HG02840 (cell line): ENCODE measurements around the gene BIRC7.
"Not testable (repeated sequence)": the region's sequence is repeated elsewhere in the genome, so short reads cannot be mapped to it uniquely, and the experiment has no call there.

Experiments
- ATAC-seq: cut with Tn5 transposase; IDR thresholded peaks from one replicate; pipeline ENCODE4 v1.9.1; 2021; ENCODE audit warnings: mild to moderate bottlenecking, moderate library complexity, moderate number of reproducible peaks; ENCODE audit not compliant: unreplicated experiment, low FRiP score

The BIRC7 gene

DNA sequence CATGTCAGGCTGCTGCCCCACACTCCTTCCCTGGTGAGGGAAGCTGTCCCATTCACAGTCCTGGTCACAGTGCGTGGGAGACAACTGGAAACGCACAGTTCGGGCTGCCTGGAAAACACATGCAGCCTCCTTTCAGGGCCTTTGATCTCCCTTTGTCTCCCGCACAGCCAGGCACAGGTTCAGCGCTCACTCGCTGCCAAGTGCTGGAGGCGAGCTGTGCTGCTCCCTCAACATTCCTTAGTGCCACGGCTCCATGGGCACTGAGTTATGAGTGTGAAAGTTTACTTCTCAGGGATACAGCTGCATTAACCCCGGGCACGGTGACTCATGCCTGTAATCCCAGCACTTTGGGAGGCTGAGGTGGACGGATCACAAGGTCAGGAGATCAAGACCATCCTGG, 28.8 kb upstream of the BIRC7 start:
- no peak for ATAC-seq

DNA sequence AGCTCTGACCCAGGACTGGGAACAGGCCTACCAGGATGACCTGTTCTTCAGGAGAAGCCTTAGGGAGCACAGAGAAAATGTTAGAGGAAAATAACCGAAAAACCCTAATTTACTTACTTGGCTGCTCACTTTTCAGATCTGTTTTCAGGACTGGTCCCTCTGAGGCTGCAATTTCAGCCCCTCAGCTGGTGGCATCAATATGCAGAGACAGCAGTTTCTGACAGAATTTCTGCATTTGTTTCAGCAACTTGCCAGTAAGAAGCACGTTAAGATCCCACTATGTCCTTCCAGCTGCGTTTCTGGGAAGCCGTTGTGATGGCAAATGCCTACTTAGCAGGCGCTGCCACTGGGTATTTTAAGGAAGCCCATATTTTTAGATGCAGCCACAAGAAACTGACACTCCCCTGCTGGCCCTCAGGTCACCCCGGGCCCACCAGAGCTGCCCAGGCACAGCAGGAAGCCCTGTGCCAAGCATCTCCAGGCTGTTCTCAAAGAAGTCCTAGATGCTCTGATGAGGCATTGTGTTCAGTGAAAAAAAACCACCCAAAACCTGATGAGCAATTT, 27.3 kb upstream of the BIRC7 start:
- ATAC-seq, result no peak

DNA sequence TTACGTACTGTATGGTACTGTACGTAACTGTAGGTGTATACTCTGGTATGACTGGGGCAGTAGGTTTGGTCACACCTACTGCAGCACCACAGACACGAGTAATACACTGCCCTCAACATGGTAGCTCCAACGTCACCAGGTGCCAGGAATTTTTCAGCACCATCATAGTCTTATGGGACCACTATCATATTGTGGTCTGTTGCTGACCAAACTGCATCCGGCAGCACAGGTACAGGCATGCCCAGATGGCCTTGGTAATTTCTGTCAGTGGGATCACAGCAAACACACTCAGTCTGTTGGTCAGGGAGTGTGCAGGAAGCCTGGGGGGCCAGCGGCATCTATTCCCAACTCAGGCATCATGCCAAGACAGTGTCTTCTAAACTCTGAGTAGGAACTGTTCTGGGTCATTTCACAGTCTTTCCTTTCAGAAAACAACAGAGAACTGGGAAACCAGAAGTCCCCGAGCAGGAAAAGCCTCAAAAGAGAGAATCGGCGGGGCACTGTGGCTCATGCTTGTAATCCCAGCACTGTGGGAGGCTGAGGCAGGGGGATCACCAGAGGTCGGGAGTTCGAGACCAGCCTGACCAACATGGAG, 25.6 kb upstream of the BIRC7 start:
- no peak for ATAC-seq

DNA sequence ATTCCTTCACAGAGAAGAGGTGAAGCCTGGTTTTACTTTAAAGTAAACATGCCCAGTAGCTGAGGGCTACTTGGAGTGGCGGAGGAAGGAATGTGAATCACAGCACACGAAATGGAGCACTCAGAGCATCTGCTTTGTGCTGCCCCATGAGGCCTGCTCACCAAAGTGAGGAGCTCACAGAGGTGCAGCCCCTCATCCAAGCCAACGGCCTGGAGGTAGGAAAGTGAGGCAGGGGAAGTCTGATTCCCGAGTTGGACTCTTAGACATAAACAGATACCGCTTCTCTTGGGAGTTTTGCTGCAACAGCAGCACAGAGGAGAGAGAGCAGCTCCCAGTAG, 23.3 kb upstream of the BIRC7 start:
- no peak for ATAC-seq

DNA sequence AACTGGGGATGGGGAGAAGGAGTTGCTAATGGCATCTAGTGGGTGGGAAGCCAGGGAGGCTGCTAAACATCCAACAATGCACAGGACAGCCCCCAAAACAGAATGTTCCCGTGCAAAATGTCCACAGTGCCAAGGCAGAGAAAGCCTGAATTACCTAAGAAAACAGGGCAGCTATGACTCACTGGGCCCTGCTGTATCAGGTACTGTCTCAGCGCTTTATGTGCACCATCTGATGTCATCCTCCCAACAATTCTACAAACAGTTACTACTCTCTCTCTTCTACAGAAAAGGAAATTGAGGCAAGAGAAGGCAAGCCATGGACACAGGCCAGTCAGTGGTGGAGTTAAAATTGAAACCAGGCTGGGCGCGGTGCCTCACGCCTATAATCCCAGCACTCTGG, 22.9 kb upstream of the BIRC7 start:
- no peak for ATAC-seq

DNA sequence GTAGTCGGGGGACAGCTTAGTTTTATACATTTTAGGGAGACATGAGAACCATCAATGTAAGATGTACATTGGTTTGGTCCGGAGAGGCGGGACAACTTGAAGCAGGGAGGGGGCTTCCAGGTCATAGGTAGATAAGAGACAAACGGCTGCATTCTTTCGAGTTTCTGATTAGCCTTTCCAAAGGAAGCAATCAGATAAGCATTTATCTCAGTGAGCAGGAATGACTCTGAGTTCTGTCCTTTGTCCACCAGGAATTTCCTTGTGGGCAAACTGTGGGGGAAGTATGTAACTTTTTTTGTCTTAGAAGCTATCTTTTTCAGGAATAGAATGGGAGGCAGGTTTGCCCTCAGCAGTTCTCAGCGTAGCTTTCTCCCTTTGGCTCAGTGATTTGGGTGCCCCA, 21.2 kb upstream of the BIRC7 start:
- no peak for ATAC-seq

DNA sequence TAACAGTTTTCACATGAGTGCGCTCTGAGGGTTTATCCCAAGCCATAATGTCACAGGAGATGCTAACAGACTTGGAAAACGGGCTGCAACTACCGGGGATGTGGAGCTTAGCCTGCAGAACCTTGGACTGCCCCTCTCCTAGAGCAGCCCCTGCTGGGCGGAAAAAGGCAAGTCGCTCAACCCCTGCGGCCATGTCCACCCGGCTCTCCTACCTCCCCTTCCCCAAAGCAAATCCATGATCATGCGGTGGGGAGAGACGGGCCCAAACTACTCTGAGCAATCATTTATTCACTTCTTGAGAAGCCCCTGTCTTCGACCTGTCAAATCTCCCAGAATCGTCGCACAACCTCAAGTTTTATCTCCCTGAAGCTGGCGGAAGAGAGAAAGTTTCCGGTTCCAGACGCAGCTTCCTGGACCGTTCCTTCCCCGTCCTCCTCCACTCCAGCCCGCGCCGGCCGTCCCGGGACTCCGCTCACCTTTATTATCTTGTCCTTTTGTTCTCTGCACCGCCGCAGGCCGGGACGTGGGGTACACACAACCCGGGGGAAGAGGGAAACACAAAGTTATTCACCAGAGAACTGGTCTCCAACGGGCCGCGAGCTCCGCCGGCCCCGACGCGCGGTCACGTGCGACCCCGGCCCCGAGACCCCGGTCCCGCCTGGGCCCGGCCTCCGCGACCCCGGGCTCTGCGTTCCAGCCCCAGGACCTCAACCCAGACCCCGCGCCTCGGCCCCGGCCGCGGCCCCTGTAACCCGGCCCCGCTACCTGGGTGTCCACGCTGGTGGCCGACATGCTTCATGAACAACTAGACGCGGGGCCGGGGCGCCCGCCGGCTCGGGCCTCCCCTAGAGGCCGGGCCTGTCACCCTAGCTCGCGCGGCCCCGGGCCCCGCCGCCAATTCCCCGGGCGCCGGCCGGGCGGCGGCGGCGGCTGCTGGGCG, 20.3 kb upstream of the BIRC7 start:
- ATAC-seq, result peak; percentile 27

DNA sequence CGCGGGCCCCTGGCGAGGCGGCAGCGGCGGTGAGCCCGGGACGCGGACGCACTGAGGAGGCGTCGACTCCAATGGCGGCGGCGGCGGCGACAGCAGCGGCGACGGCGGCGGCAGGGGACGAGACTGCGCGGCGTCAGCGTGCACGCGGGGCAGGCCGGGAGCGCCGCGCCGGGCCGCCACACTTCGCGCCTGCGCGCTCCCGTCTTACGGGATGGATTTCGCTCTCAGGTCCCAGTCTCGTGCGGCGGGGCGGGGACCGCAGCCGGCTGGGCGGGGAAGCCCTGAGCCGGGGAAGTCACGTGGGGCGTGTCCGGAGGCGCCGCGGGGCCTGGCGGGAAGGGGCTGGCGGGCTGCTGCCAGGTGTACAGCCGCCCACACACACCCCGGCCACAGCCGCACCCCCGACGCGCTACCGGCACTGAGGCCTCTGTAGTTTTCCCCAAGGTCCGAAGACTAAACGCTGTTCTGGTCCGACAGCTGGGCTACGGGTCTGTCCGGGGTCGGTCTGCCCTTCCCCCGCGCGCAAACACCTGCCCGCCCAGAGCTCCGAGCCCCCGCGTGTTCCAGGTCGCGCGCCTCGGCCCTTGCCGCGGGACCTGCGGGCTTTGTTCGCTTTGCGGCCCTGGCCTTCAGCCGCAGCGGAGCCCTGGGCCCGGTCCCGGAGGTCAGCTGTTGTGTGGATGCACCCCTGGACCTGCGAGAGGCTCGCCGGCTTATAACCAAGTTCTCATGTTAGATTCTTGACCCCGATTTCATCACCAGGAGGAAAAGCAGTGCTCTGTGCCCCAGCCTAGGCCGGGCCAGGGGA, 19.5 kb upstream of the BIRC7 start, which contains the start of gene YTHDF1:
Gene YTHDF1, minus strand, starts transcription at position 91 of the 808 bp plus-strand sequence. CDS start 239 bp downstream, outside the sequence.
- peak; percentile 86 for ATAC-seq

DNA sequence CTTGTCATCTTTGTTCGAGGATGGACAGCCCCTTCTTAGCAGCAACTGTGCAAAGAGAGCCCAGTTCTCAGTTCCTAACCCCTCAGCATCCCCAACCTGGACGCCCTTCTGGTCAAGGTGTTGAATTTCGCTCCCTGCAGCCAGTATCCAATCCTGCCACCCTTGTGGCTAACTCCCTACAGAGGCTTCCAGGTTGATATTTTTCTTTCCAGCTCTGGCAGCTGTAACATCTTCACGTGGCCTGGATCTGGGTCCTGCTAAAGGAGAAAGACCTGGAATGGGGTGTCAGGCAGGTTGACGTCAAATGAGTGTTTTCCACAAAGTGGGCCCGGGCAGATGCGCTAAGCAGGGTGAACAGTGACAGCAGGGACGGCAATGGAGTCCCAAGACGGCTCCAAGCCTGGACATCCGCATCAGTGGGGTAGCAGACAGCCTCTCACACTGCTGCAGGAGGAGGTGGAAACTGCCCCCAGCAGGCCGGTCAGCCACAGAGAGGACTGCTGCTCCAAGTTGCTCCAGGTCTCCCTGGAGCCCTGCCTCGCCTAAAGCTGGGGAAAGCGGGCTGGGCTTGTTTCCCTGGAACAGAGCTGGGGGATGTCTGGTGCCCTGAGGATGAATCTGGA, 18.7 kb upstream of the BIRC7 start:
- no peak for ATAC-seq

DNA sequence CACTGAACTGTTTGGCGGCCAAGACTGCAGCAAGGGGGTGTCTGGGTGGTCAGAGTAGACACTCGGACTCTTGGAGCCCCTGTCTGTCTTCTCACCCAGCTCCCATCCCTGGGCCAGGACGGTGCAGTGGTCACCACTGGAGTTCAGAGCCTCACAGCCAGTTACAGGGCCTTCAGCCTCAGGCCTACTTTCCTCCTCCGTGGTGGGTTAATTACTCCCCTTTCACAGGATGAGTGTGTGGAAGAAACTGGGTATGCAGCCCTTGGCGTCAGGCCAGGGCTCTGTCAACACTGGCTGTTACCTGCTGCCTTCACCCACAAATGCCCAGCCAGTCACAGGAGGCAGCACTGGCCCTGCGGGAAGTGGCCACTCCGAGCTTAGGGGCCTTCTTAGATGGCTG, 18.0 kb upstream of the BIRC7 start:
- ATAC-seq, result no peak

DNA sequence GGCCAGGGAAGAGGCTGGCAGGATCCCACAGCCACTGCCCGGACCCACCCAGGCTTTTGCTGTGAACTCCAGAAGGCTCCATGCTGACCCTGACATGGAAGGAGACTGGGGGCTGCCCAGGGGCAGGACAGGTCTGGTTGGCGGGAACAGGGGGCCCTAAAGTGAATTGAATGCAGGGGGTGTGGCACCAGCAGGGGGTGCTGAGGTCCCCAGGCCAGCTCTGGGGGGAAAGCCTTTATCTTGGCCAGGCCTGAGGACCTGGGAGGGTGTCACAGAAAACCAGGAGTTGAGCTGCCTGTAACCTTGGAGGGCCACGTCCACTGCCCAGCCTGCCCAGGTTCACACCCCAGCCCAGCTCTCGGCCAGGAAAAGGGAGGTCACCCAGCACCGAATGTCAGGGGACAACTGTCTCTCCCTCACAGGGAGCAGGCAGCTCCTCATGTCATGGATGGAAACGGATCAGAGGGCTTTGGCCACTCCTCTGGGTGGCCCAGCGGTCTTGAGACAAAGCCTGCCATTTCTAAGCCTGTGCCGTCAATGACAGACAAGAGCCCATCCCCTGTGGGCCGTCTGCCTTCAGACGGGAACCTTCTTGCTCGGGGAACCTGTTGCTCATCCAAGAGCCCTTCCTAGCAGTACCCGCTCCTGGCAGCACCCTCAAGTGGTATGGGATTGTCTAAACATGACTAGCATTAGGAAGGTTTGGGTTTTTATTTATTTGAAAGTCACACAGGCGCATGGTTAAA, 16.8 kb upstream of the BIRC7 start:
- no peak for ATAC-seq

DNA sequence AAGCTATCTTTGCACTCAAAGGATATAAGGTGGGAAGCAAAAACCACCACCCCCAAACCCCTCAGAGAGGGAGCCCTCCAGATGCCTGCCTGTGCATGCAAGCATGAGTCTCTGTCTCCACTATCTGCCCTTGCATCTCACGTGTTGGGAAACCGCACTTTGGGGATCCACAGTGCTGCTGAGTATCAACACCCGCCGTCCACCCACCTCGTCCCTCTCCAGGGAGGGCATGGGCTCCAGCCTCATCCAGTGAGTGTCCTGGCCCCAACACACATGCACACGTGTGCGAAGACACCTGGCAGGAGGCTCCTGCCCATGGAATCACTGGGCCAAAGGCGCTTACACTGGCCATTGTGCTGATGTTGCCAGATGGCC, 16.3 kb upstream of the BIRC7 start:
- no peak for ATAC-seq

DNA sequence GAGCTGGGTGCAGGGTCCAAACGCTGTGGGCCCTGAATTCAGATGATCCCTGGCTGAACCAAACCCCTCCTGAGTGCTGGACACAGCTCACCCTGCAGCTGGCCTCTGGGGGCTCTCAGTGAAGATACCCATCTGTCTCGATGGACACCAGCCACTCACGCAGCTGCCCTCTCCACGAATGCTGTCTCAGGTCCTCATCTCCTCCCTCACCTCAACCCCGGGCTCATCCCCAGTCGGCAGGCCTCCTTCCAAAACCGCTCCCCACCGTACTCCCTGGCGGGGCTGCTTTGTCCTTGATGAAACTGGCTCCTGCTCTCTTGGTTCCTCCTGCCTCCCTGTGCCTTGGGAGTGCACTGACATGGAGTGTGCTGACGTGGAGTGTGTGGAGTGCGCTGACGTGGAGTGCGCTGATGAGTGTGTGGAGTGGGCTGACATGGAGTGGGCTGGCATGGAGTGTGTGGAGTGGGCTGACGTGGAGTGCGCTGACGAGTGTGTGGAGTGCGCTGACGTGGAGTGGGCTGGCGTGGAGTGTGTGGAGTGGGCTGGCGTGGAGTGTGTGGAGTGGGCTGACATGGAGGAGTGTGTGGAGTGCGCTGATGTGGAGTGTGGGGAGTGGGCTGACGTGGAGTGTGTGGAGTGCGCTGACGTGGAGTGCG, 15.7 kb upstream of the BIRC7 start:
- no peak for ATAC-seq

DNA sequence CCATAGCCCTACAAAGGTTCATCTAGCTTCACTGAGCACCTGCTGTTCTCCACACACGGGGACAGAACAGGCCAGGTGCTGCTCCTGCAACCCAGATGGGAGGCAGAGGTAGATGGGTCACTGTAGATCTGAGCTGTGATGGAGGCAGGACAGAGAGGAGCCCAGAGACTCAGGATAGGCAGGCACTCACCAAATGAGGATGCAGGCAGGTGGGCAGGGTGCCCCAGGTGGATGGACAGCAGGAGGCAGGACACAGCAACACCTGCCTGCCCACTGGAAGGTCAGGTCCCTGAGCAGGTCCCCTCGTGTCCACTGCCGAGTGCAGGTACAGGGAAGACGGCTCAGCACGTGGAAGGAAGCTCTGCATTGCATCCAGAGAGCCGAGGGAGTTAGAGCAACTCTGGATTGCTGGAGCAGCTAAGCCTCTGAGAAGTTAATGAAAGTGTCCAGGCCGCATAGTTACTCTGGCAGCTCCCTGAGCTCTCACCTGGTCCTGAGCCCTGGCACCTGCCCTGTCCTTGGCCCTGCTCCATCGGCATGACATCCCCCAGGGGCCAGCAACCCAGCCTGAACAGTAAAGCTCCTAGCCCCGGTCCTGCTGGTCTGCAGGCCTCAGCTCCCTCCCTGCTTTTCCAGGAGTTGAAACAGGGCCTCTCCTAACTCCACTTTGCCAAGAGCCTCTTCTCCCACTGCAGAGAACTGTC, 14.9 kb upstream of the BIRC7 start:
- no peak for ATAC-seq

DNA sequence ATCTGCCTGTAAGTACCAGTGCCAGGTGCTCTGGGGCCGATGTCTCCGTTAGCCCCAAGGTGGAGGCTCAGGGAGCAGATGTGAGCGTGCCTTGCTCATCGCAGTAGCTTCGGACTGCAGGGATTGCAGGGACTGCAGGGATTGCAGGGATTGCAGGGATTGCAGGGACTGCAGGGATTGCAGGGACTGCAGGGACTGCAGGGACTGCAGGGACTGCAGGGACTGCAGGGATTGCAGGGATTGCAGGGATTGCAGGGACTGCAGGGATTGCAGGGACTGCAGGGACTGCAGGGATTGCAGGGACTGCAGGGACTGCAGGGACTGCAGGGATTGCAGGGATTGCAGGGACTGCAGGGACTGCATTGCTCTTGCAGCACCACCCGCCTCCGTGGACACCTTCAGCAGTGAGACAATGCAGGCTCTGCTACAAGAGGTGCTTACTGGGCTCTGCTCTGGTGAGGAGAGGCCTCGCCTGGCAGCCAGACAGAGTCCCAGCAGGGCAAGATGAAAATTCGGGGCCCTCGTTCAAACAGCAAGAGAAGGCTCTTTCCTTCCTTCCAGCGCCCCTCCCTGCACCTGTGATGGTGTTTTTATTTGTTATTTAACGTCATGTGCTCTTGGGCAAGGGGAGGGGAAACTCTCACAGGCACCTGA, 14.2 kb upstream of the BIRC7 start:
- not testable (repeated sequence) for ATAC-seq

DNA sequence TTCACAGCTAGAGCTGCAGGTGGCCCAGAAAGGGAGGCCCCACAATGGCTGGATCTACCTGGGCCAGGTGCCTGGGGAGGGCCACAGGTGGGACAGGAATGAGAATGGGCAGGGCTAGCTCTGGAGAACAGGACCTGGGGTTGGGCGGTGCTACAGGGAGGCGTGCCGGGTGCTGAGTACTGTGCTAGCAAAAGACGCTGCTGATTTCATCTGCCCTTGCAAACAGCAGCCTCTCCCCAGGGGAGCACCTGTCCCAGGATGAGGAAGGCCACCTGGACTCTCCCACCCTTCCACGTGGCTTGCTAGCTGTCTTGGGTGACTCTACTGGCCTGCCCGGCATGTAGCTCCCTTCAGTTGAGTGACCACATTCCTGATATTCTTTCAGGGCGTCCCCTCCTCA, 13.2 kb upstream of the BIRC7 start:
- ATAC-seq, result no peak

DNA sequence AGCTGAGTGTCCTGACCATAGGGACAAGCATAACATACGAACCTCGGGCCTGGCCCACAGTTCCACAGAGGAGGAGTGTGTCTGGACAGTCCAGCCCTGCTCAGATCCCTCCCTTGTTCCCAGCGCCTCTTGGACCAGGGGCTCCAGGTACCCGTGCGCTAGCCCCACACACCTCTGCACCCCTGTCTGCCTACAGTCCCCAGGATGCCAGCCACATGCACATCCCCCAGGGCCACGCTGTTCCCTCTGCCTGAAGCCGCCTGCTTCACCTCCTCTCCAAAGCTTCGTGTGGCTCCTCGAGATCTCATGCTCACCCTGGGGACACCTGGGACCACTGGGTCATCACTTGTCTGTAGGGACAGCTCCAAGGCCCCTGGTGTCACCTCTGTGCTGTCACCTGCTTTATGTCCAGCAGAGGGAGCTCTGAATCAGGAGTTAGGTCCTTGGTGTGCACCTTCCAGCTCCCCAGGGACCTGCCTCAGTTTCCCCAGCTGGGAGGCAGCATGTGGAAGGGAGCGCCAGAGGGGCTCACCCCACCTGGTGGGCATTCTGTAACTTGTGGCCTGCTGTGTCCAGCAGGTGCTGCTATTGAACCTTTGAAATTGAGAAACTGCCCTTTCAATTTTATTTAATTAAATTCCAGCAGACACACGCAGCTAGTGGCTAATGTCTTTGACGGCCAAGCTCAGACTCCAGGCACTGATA, 12.4 kb upstream of the BIRC7 start:
- no peak for ATAC-seq

DNA sequence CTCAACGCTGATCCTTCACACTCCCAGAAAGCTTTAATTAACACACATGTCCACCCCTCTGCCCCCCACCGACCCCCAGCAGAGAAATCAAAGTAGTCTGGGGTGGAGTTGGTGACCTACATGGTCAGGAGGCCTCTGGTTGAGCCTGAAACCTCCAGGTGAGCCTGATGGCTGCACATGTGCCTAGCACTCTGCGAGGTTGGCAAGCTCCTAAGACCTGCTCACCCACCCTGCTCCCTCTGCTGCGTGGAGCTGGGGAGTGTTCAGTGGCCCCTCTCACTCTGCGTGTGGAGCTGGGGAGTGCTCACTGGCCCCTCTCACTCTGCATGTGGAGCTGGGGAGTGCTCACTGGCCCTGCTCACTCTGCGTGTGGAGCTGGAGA, 11.9 kb upstream of the BIRC7 start:
- no peak for ATAC-seq
